Parathyroid adenoma (tissue), 2 donors: Measurements from ENCODE around the gene OASL.

Experiments
- H2AFZ ChIP-seq: fragments of 300-600 bp; sonication (generic); one replicate; pipeline ENCODE4 v1.7.0; 2017; ENCODE audit warnings: antibody characterized with exemption, mild to moderate bottlenecking
- H3K27ac ChIP-seq: fragments of 300-600 bp; sonication (generic); one replicate; pipeline ENCODE4 v1.7.0; 2017
- H3K27me3 ChIP-seq: fragments of 300-600 bp; sonication (generic); one replicate; pipeline ENCODE4 v1.7.0; 2017; ENCODE audit warnings: low read length; ENCODE audit not compliant: control insufficient read depth, insufficient read depth
- H3K36me3 ChIP-seq: fragments of 300-600 bp; sonication (generic); one replicate; pipeline ENCODE4 v1.7.0; 2017; ENCODE audit warnings: low read length; ENCODE audit not compliant: control insufficient read depth, insufficient read depth
- H3K4me1 ChIP-seq: fragments of 300-600 bp; sonication (generic); one replicate; pipeline ENCODE4 v1.7.0; 2017; ENCODE audit warnings: control low read depth
- H3K4me2 ChIP-seq: fragments of 300-600 bp; sonication (generic); one replicate; pipeline ENCODE4 v1.7.0; 2017; ENCODE audit warnings: low read length
- H3K4me3 ChIP-seq: fragments of 300-600 bp; sonication (generic); one replicate; pipeline ENCODE4 v1.7.0; 2017; ENCODE audit warnings: low read depth, low read length
- H3K79me2 ChIP-seq: fragments of 300-600 bp; sonication (generic); one replicate; pipeline ENCODE4 v1.7.0; 2017; ENCODE audit warnings: control low read depth
- H3K9ac ChIP-seq: fragments of 300-600 bp; sonication (generic); one replicate; pipeline ENCODE4 v1.7.0; 2017; ENCODE audit warnings: mild to moderate bottlenecking
- H3K9me3 ChIP-seq: fragments of 300-600 bp; sonication (generic); one replicate; pipeline ENCODE4 v1.7.0; 2017; ENCODE audit warnings: low read length; ENCODE audit not compliant: control insufficient read depth
- CTCF ChIP-seq: fragments of 300-600 bp; sonication (generic); IDR thresholded peaks from one replicate; pipeline ENCODE4 v1.7.0; 2017; ENCODE audit warnings: antibody characterized with exemption, mild to moderate bottlenecking
- donor health status: primary hyperparathyroidism.

OASL gene

GRCh38 chr12:120990487-120991055, 48.5 kb downstream of the OASL start:
- TF ChIP-seq CTCF = no peak
- H3K79me2 ChIP-seq = no peaks in the 10 kb centered on the region
- H3K9ac ChIP-seq = no peak overlapping the region
- no peaks in the 10 kb centered on the region for H3K4me1 ChIP-seq
- no peaks in the 10 kb centered on the region for H3K9me3 ChIP-seq
- H3K27ac ChIP-seq = no peak overlapping the region
- no peaks in the 10 kb centered on the region for H3K27me3 ChIP-seq
- H2AFZ ChIP-seq = no peak overlapping the region
- H3K4me2 ChIP-seq = no peak overlapping the region
- no peaks in the 10 kb centered on the region for H3K36me3 ChIP-seq
- no peak overlapping the region for H3K4me3 ChIP-seq

- H2AFZ ChIP-seq = no peak overlapping the region
- no peaks in the 10 kb centered on the region for H3K27me3 ChIP-seq
- H3K4me3 ChIP-seq = no peak overlapping the region
- H3K9me3 ChIP-seq = no peaks in the 10 kb centered on the region
- no peak overlapping the region for H3K9ac ChIP-seq
- H3K4me2 ChIP-seq = no peak overlapping the region
- no peaks in the 10 kb centered on the region for H3K4me1 ChIP-seq
- H3K27ac ChIP-seq = no peak overlapping the region
- TF ChIP-seq CTCF = no peak
- no peaks in the 10 kb centered on the region for H3K36me3 ChIP-seq
- H3K79me2 ChIP-seq = no peaks in the 10 kb centered on the region
Observed at GRCh38 chr12:120989687-120990086, 49.4 kb downstream of the OASL start.

- H3K36me3 ChIP-seq = no peaks in the 10 kb centered on the region
- H3K27ac ChIP-seq = no peak overlapping the region
- no peak for TF ChIP-seq CTCF
- no peak overlapping the region for H3K4me2 ChIP-seq
- no peaks in the 10 kb centered on the region for H3K4me1 ChIP-seq
- H3K27me3 ChIP-seq = no peaks in the 10 kb centered on the region
- no peak overlapping the region for H3K4me3 ChIP-seq
- H3K9ac ChIP-seq = no peak overlapping the region
- H3K79me2 ChIP-seq = no peaks in the 10 kb centered on the region
- H3K9me3 ChIP-seq = no peaks in the 10 kb centered on the region
- no peak overlapping the region for H2AFZ ChIP-seq
Observed at GRCh38 chr12:120988658-120989057, 50.4 kb downstream of the OASL start.

- Histone ChIP-seq H3K27ac (no peak overlapping the region), H3K9ac (no peak overlapping the region), H3K4me1 (no peaks in the 10 kb centered on the region), H3K4me3 (no peak overlapping the region), H3K27me3 (no peaks in the 10 kb centered on the region), H3K4me2 (no peak overlapping the region), H3K36me3 (no peaks in the 10 kb centered on the region), H3K79me2 (no peaks in the 10 kb centered on the region), H3K9me3 (no peaks in the 10 kb centered on the region), H2AFZ (no peak overlapping the region)
- no peak for TF ChIP-seq CTCF
Observed at GRCh38 chr12:120988234-120988633, 50.8 kb downstream of the OASL start.

- no peaks in the 10 kb centered on the region for H3K9me3 ChIP-seq
- H3K4me2 ChIP-seq = peak overlapping the region; percentile 35
- no peak overlapping the region for H3K27ac ChIP-seq
- no peak for TF ChIP-seq CTCF
- H2AFZ ChIP-seq = peak overlapping the region; percentile 48
- no peaks in the 10 kb centered on the region for H3K79me2 ChIP-seq
- H3K9ac ChIP-seq = no peak overlapping the region
- no peaks in the 10 kb centered on the region for H3K36me3 ChIP-seq
- H3K4me1 ChIP-seq = no peaks in the 10 kb centered on the region
- H3K27me3 ChIP-seq = no peaks in the 10 kb centered on the region
- no peak overlapping the region for H3K4me3 ChIP-seq
Observed at GRCh38 chr12:120984351-120984898, 54.6 kb downstream of the OASL start.
